ENCODE data around the gene JAZF1.
"Not testable (repeated sequence)": the region's sequence is repeated elsewhere in the genome, so short reads cannot be mapped to it uniquely, and the experiment has no call there.

Gene JAZF1

DNA sequence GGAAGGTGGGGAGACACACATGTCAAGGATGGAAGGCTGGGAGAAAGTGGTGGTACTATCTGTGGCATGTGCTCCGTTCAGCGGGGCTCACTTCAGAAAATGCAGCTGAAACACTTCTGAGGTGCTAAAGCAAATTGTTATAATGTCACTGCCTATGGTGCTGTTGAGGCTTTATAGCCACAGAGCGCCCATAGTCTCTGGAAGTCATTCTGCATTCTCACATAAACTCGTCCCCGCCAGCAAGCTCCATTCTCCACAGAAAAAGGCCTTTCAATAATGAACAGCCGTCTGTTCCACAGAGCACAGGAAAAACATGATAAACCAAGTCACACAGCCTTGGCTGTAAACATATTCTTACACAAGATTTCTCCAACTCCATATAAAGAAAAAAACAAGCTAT lies 308.7 kb downstream of the JAZF1 start:
- no peak for DNase-seq (ENCODE audit: low spot score)

DNA sequence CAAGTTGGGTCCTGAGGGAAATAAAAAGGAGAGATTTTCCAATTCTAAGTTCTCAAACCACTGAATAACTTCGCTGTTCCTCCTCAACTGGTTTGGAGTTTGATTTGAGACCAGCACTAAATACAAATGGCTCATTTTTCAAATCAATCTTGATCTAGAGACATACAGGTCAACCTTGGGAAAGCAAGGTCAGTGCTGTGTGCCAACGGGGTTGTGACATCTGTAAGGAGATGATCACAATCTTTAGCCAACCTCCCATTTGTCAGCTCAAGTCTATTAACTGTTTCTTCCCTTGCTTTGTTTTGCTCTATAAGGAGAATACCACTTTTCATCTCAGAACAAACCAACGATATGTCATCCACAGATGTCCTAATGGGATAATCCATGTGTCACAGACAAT lies 309.5 kb downstream of the JAZF1 start:
- DNase-seq (ENCODE audit: low spot score), result no peak

DNA sequence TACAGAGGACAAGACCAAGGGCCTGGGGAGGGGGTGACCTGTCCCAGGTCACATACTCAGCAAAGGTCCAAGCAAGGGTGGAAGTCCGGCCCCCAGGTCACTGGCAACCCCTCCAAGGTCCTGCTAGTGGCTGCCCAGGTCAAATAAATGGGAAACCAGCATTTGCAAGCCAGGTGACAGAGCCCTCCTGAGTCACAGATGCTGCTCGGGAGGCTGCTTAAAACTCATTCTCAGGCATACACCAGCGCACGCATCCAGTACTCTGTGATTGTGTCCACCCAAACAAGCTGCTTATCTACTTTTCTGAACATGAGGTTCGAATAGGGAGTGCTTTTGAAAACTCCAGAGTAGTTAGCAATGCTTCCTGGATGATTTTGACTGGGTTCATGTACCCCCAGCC lies 310.0 kb downstream of the JAZF1 start:
- DNase-seq (ENCODE audit: low spot score), result no peak

DNA sequence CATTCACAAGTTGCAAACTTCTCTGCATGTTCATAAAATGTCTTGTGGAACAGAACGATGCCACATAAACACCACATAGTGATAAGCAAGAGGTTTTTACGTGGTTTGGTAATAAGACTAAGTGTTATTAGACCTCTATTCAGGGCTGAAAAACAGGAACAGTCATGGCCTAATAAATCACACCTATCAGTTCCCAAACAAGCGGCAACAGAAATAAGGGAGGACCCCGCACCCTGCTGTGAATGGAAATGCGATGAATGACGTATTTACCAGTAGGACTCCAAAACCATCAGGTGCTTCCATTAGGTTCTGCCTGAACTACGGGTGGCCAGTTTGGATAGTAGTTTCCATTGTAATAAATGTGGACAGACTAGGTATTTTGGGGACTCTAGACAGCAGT lies 311.5 kb downstream of the JAZF1 start:
- DNase-seq (ENCODE audit: low spot score), result no peak

DNA sequence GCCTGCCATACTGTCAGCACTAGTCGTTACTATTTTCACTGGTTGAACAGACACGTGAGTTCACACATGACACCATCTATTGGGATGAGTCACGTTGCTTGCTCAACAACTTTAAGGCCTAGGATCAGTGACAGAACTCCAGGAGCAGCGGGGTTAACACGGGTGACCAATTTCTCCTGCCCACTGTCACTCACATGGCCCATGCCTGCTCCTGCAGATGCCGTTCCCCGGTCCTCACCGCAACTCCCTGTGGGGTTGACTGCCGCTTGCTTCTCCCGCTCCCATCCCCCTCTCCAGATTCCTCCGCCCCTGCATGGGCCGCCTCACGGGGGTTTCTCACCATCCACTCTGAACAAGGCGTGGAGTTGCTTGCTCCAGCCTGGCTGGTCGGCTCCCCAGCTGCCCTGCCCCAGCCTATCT lies 312.5 kb downstream of the JAZF1 start:
- DNase-seq (ENCODE audit: low spot score), result no peak

DNA sequence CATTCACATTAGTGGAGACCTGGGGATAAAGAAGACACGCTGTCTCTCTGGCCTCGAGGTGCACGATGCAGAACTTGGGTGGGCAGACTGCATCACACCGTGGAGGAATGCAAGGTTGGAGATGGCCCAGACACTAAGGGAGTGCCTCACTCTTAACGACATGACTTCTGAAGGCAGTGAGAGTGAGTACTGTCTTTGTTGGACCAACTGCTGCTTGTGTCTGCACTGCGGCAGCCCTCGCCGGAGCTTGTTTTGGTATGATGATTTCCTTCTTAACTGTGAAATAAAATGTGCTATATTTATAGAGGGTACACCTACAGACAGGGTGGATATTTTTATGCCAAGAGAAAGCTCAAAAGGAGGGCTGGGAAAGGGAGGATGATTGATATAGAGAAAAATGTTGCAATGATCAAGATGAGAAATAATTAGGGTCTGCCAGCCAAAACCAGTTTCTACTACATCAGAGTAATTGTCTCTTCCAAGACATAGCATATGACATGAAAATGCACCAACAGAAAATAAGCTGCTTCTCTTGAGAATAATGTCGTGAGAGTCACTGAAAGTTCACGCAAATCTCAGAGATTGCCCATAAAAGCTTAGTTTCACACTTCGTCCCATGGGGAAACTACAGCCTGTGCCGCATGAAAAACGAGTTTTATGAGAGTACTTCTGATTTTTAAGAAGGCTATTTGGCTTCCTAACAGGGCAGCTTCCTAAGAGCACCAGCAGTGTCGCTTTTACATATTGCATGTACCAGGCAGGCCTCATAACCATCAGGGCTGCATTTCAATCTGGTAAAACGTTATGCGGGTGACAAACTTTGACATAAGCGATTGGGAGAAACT lies 313.5 kb downstream of the JAZF1 start:
- DNase-seq (ENCODE audit: low spot score), result no peak

DNA sequence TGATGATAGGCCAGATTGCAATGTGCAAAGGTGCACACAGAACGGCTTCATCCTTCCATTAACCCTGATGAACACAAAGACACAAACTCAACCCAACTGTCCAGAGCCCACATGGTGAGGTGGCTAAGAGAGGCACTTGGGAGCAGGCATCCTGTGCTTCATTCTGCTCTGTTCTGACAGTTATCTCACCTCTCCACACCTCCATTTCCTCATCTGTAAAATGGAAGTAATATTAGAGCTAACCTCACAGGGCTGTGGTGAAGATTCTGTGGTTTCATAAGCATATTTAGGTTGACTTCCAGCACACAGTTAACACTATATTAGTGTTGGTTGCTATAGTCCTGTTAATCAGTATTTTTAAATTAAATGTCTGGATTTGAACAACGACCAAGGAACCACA lies 314.3 kb downstream of the JAZF1 start:
- DNase-seq (ENCODE audit: low spot score), result no peak

DNA sequence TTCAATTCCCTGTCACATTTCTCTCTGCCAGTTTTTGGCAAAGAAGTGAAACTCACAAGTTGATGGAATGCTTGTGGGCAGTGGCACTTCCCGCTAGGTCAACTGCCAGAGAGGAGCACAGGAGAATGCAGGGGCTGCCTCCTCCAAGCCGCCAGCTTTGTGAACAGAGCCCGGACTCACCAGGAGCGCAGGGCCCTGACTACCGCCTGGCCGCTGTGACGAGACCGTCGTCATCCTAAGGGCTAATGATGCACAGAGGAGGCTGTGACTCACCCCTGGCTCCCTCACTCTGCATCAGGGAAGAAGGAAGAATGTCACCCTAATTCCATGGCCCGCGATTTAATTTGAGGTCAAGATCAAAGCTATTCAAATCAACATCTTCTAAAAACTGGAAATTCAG lies 316.7 kb downstream of the JAZF1 start:
- DNase-seq (ENCODE audit: low spot score), result peak; percentile 23

DNA sequence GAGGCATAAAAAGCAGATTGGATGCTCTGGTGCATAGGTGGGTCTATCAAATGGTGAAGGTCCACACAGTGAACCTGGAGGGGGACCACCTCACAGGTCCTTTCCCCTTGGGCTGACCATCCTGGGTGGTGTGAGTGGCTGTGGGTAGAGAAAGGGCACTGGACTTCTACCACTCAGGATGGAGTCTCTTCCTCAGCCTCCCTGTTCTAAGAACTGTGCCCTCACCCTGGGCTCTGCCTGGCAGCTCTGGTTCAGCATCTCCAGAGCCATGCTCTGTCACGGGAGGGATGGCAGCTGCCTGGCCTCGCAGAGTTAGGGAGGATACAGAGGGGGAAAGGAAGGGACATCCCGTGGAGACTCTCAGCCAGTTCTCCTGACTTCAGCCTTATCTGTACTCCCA lies 318.8 kb downstream of the JAZF1 start:
- DNase-seq (ENCODE audit: low spot score), result no peak

DNA sequence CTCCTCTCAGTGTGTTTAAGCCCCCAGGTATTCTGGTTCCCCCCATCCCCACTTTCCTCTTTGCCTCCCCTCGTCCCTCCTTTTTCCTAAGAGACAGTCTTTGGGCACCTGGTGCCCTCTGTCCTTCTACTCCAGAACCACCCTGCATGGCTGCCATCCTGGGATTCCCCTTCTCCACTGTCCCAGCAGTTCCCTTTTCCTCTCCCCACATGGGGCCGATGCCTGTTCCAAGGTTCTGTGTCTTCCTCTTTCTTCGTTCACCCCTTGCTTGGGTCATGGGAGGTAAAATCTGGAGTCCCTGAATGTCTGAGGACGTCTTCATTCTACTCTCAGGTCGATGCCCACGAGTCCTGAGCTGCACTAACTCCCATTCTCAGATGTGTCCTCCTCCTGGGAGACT lies 319.8 kb downstream of the JAZF1 start:
- DNase-seq (ENCODE audit: low spot score), result no peak

DNA sequence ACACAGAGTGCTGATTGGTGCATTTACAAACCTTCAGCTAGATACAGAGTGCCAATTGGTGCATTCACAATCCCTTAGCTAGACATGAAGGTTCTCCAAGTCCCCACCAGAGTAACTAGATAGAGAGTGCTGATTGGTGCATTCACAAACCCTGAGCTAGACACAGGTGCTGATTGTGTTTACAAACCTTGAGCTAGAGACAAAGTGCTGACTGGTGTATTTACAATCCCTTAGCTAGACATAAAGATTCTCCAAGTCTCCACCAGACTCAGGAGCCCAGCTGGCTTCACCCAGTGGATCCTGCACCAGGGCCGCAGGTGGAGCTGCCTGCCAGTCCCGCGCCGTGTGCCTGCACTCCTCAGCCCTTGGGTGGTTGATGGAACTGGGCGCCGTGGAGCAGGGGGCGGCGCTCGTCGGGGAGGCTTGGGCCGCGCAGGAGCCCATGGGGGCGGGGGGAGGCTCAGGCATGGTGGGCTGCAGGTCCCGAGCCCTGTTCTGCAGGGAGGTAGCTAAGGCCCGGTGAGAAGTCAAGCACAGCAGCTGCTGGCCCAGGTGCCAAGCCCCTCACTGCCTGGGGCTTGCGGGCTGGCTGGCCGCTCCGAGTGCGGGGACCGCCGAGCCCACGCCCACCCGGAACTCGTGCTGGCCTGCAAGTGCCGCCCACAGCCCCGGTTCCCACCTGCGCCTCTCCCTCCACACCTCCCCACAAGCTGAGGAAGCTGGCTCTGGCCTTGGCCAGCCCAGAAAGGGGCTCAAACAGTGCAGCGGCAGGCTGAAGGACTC lies 323.7 kb downstream of the JAZF1 start:
- not testable (repeated sequence) for DNase-seq (ENCODE audit: low spot score)

DNA sequence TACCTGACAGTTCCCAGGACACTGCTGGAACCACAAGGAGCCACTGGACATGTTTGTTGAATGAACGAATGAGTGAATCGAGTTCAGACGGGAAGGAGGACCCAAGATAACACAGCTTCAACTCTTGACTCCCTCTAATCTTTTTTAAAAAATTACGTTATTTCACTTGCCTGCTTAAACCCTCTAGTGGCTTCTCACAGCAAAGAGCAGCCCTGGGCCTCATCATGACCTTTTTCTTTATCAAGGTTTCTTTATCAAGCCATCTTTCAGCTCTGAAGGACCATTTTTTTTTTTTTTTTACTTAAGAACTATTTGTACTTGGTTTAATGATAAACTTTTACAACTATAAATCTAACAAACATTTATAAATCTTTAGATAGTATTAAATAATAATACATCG lies 330.1 kb downstream of the JAZF1 start:
- no peak for DNase-seq (ENCODE audit: low spot score)

DNA sequence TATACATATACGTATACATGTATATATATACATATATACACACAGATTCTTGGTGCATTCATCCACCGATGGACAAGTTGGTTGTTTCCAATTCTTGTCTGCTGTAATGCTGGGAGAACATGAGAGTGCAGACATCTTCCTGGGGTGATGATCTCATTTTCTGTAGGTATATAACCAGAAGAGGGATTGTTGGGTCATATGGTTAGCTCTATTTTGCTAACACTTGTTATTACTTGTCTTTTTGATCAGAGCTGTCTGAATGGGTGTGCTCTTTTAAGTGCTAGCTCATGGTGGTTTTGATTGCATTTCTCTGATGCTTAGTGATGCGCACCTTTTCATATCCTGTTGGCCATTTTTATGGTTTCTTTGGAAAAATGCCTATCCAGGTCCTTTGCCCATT lies 334.2 kb downstream of the JAZF1 start:
- DNase-seq (ENCODE audit: low spot score), result no peak

DNA sequence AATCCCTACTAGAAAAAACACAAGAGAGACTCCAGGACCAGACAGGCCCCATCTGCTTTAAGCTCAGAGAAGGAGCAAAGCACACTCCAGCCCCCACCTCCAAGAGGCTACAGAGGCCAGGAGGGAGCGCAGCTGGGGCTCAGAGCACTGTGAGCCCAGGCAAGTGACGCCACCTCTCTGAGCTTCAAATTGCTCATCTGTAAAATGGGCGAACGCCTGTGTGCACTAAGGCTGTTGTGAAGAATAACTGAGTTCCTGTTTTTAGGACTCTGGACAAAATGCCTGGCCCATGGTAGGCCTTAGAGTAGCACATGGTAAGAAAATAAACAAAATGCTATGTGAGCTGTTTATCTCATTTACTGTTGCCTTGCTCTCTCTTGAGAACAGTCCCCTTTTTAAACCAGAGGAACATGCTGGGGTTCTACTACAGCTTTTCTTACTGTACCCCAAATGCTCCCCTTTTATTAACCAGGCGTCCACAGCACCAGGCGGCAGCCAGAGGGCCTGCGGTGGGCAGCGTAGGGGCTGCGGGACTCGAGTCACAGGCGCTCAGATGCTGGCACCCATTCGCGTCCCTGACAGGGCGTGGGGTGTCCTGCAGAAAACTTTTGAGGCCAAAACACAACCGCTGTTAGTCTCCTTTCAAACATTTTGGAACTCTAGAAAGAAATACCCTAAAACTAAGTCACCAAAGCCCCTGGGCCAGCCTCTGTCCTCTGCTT lies 336.9 kb downstream of the JAZF1 start:
- DNase-seq (ENCODE audit: low spot score), result no peak

DNA sequence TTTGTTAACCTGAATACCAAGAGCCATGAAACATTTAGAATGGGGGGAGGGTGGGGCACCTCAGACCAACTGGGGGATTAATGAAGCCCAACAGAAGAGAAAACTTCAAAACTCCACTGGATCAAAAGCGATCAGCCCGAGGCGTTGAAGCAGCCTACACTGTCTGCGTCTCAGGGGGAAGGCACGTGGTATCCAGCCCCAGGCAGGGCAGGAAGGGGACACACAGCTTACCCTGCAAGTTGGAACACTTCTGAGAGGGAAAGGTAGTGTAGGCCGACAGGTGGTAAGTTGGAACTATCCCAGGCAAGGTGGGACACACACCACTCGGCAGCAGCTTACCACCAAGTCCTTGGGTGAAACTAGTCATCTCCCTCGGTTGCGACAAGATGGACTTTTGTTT lies 337.7 kb downstream of the JAZF1 start:
- DNase-seq (ENCODE audit: low spot score), result no peak

DNA sequence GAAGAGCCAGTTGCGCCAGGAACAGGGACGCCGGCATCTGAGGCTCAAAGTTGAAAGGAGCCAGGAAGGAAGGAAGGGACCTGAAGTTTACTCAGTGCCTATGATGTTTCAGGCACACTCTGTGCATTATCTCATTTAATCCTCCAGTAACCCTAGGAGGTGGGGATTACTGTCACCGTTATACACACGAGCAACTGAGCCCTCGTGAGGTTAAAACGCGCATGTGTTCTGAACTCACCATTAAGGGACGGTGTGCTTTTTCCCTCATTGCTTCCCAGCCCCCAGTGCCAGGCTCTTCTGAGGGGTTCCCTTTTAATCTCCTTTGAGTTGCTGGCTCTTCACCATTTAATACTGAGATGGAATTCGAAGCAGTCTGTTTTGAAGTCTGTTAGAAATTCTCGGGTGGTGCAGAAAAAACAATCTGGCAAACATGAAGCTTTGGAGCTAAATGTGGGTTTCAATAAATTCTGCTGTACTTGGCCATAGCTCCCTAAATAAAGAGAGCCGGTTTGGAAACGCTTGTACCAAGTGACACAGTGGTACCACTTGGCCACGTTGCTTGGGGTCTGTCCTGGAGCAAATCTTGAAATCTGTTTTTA lies 338.4 kb downstream of the JAZF1 start:
- peak; percentile 36 for DNase-seq (ENCODE audit: low spot score)

DNA sequence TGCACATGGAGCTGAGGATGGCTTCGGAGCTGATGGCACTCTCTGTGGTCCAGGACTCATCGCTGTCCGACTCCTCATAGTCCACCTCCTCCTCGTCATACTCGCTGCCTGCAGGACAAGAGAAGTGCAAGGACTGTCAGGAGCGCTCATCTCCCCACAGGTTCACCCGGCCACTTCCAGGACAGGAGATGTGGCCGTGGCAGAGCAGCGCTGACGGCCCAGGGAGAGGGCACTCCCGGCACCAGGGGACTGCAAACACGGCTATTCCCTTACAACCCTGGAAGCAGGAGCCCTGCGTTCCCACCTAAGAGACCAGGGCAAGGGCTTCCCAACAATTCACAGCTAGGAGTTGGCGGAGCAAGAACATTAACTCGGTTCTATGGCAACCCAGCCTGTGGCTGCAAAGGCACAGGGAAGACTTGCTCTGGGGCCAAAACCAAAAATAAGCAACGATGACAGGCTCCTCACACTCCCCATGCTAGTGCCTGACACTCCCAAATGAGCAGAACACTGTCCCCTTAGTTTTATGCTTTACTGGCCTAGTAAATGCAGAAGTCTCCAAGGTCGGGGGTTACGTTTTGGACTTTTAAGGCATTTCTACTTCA lies 339.7 kb downstream of the JAZF1 start:
- DNase-seq (ENCODE audit: low spot score), result no peak

DNA sequence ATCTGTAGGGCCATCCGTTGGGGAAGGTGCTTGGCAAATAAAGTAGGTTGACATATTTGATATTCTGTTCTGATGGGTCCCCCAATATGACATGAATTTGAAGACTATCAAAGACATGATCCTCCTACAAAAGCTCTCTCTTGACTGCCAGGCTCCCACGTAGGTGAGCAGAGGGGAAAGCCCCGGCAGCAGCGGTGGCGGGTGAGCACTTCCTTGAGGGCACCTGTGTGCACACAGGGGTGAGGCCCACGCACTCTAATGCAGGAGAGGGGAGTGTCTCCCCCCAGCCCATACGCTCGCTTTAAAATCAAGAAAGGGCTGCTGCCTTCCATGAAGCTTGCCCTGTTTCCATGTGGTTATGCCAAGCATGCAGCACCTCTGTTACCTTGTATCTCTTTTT lies 340.3 kb downstream of the JAZF1 start:
- no peak for DNase-seq (ENCODE audit: low spot score)

DNA sequence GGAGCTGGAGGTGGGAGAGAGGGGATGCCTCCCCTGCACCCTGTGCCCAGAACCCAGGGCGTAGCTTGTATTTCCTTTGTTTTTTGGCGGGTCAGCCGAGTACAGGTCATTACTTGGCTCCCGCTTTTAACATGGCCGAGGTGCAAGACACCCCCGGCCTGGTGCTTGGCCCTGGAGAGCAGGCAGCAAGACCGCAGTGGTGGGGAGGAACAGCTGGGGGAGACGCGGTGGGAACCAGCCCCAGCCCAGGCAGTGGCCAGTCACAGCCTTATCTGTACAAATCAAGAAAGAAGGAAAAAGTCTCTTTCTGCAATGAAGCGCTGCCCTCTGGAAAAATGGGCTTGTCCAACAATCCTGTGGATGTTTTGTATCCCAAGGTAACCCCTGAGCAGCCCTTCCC lies 341.5 kb downstream of the JAZF1 start:
- no peak for DNase-seq (ENCODE audit: low spot score)

DNA sequence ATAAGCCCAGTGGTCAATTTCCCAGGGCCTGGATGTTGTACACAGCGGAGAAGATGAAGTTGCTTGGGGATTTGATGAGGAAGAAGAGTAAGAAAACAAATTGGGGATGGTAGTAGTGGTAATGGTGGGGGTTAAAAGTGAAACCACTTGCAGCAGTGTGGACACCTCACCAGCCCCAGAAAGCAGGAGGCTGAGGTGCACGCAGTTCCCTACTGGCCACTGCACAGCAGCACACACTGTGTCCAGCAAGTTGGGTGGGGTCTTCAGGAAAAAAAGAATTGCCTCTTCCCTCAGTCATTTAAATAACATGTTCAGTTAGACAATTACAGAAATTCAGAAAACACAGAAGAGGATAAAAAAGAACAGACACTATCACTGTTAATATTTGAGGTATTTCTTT lies 344.1 kb downstream of the JAZF1 start:
- DNase-seq (ENCODE audit: low spot score), result no peak

DNA sequence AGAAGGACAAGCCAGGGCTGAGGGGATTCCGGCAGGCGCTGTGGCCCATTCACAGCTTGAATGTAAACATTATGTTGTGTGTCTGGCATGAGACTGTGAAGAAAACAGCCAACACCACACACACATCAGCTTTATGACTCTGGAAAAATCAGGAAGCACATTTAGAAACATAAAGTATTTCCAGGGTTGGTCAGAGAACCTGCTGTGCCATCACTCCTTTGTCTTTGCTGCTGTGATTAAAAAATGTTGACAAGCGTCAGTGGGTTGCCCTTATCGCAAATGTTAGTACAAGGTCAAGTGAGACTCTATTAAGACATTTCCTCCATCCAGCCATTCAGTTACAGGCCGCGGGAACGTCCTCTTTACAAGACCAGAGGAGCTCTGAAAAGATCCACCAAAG lies 345.2 kb downstream of the JAZF1 start:
- DNase-seq (ENCODE audit: low spot score), result no peak

Measured in iPS-NIHi11 (cell line).